GM19025 (cell line): ENCODE results near the gene LILRB2.
"Not testable (repeated sequence)": the region's sequence is repeated elsewhere in the genome, so short reads cannot be mapped to it uniquely, and the experiment has no call there.

Source experiments
- ATAC-seq: cut with Tn5 transposase; IDR thresholded peaks from one replicate; pipeline ENCODE4 v1.9.1; 2021; ENCODE audit warnings: mild to moderate bottlenecking, low read depth, moderate library complexity; ENCODE audit not compliant: unreplicated experiment

LILRB2 gene

DNA sequence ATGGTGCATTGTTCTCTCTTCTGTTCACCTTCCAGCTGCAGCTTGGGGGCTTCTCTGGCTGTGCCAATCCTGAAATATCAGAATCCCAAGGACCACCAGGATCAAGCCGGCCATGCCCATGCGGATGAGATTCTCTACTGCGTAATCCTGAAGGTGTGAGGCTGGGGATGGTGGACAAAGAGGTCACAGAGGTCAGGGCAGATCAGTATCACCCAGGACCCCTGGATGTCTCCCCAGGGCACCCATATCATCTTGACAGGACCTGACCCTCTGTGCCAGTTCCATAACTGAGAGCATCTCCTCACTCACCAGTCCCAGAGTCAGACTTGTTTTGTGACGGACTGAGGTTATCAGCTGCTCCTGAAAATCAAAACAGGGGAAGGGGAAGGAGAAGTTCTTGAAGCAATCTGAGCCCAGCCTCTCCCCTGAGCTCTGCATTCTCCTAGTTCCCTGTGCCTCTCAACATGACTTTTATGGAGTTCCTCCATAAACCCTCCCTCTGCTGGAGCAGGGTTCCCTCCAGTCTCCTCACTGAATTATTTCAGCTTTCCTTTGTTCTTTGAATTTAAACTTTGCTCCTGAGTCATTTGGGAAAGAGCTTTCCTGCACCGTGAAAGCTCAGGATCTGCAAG lies 26.6 kb upstream of the LILRB2 start:
- no peak for ATAC-seq

DNA sequence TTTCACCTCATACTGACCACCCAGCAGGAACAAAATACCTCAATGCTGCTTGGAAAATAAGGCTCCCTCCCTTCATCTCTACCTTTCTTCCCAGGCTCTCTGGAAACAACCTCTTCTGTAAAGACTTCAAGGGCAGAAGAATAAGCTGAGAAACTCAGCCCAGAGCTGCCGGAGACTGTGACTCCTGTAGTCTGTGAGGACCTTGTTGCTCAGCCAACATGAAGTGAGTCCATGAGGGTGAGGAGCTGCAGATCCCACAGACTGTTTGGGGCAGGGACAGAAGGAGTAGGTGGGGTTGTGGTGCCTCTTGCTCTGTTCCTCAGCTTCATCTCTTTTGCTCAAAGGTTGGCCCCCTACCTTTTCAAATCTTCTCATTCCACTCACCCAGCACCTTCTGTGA lies 24.2 kb upstream of the LILRB2 start:
- ATAC-seq = no peak

DNA sequence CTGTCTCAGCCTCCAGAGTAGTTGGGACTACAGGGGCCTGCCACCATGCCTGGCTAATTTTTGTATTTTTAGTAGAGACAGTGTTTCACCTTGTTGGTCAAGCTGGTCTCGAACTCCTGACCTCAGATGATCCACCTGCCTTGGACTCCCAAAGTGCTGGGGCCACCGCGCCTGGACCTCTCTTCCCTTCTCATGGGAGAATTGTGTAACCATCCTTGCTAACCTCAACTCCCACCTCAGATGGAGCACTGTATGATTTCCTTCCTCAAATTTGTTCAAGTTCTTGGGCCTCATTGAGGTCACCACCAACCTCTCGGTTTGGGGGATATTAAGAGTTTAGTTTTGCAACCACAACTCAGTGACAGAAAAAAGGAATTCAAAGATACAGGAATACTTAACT lies 21.3 kb upstream of the LILRB2 start:
- no peak for ATAC-seq

DNA sequence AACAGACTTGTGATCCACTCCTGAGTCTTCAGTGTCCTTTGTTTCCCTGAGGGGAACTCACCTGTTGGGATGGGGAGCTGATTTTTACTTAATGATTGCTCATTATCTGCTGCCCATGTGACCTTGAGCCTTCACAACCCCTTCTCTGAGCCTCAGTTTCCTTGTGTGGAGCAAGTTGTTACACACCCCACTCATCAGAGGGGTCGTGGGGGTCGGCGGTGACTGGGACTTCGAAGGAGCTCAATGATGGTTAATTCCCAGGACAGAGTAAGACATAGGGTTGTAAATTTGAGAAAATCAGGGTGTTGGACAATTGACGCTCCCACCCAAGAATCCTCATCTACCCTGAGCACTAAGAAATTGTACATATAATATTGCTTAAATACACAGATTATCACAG lies 18.6 kb upstream of the LILRB2 start:
- ATAC-seq = no peak

DNA sequence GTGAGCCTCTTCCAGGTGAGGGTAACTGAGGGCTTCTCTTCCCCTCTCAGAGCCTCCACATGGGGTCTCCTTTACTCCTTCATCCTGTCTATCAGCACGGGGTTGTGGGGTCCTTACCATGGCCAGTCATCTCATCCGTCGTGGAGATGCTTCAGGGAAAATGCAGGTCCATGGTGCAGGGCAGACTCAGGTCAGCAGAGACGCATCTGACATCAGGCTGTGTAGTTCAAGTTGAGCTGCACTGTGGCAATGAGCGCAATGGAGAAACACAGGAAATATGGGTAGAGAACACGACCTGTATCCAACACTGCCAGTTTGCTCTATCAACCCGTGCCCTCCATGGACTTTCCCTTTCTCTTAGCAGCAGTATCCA lies 18.2 kb upstream of the LILRB2 start:
- no peak for ATAC-seq

DNA sequence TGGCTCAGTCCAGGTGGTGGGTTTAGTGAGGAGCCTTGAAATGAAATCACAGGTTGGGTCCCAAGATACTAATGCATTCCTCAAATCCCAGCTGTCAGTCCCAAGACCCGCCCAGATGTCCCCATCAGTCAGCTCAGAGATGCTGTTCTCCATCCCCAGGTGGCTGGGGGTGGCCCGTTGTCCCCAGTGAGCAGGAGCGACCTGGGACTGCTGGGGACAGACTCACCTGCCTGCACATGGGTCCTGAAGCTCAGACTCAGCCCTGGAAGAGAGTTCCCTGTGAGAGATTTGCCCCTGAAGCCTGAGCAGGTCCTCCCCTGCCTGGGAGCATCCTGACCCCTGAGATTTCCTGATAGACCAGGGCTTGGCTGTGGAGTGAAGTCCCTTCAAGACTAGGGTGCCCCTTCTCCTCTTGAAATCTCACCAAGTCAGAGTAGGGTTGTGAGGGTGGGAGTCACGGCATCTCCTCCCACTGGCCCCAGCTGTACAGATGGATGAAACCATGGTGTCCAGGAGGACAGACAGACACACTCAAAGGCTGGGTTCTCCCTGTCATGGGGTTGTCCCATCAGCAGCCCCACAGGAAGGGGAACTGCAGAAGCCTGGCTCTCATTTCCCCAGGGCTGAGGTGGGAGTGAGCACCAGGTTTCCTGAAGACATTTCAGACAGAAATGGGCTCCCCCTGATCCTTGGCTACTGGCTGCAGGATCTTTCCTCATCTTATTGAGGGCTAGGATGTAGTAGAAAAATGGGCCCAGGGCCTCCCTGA lies 17.6 kb upstream of the LILRB2 start:
- no peak for ATAC-seq

DNA sequence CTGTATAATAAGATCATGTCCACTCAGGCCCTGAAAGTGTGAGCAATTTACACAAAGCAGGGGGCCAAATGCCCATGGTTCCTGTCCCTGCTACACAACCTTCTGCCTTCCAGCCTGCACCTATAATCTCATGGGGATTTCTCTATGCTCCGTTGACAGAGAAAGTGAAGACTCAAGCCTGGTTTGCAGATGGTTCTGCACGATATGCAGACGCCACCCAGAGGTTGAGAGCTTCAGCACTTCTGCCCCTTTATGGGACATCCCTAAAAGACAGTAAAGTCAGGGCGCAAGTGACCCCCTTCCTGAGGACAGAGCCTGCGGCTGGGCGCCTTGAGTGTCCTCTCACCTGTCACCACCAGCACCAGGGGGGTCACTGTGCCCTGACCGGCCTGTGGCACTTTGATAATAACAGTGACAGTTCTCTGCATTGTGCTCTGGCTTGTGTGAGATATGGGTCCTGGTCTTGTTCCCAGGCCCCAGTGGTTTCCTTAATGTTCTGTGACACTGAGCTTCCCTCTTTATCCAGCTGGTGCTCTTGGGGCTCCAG lies 16.9 kb upstream of the LILRB2 start:
- ATAC-seq = no peak

DNA sequence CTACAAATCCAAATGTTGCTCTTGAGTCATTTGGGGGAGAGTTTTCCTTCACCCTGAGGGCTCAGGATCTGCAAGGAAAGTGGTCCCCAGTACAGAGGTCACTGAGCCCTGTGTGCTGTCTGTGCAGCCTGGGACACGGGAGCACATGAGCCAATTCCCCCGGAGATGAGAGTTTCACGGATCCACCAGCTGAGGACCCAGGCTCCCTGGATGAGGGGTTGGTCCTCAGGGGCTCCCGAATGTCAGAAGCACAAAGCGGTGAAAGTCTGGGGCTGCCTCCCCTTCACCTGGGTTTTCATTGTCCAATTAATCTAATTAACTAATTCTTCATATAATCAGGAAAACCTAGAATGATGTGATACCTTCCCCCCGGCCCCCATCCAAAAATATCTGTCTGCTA lies 13.6 kb upstream of the LILRB2 start:
- no peak for ATAC-seq

DNA sequence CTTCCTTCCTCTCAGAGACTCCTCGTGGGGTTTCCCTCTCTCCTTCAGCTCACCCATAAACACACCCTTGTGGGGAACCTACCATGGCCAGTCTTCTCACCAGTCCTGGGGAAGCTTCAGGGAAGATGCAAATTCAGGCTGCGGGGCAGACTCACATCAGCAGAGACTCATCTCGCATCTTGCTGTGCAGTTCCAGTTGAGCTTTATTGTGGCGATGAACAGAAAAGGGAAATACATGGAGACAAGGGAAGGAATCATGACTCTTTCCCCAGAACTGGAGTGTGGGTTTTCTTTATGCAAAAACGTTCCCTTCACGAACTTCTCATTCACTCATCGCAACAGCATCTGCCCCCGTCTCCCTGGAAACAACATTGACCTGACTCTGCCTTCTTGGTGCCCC lies 8.2 kb upstream of the LILRB2 start:
- not testable (repeated sequence) for ATAC-seq

DNA sequence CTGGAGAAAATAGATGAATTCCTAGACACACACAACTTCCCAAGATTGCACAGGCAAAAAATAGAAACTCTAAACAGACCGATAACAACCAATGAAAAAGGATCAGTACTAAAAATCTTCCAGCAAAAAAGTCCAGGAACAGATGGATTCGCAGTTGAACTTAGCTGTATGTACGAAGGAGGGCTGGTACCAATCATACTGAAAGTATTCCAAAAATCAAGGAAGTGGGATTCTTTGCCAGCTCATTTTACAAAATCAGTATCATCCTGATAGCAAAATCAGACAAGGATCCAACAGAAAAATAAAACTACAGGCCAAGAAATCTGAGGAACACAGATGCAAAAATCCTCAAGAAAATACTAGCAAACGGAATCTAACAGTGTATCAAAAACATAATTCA lies 6.5 kb upstream of the LILRB2 start:
- no peak for ATAC-seq

DNA sequence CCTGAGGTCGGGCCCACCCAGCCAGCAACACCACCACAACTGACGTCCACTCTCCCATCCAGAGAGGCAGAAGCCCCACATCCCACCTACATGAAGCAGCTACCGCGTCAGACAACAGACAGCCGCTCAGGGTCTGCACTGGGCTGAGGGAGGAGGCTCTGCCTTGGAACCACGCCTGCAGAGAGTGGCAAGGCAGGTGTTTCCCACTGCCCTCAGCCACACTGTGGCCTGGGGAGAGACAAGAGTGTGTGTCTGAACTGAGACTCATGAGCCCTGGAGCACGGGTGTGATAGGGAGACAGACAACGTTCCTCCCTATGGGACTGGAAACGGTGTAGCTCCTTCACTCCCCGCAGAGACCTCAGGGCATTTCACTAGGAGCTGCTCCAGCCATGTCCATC lies 5.4 kb upstream of the LILRB2 start:
- not testable (repeated sequence) for ATAC-seq

DNA sequence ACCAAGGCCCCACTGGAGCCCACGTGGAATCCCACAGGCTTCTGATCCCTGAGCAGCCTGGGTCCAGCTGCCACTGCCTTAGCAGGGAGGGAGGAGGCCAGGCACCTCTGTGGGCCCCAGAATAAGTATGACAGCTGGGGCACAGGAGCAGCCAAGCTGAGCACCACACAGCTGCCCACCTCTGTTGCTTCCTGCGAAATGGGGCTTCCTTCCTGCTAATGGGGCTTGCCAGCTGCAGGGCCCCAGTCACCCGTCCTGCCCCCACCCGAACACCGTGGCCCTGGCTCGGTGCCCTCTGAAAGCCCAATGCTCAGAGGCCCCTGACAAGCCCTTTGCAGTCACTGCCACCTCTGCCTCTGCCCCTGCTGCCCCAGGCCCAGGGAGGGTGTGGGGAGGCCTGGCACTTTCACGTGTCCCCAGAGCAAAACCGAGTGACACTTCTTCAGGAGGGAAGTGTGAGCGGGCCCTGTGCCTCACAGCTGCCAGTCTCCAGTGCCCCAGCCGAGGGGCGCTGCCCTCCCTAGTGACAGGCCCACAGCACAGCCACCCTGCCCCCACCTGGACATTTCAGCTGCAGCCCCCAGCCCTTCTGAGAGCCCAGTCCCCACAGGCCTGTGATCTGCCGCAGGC lies 4.6 kb upstream of the LILRB2 start:
- ATAC-seq = not testable (repeated sequence)

DNA sequence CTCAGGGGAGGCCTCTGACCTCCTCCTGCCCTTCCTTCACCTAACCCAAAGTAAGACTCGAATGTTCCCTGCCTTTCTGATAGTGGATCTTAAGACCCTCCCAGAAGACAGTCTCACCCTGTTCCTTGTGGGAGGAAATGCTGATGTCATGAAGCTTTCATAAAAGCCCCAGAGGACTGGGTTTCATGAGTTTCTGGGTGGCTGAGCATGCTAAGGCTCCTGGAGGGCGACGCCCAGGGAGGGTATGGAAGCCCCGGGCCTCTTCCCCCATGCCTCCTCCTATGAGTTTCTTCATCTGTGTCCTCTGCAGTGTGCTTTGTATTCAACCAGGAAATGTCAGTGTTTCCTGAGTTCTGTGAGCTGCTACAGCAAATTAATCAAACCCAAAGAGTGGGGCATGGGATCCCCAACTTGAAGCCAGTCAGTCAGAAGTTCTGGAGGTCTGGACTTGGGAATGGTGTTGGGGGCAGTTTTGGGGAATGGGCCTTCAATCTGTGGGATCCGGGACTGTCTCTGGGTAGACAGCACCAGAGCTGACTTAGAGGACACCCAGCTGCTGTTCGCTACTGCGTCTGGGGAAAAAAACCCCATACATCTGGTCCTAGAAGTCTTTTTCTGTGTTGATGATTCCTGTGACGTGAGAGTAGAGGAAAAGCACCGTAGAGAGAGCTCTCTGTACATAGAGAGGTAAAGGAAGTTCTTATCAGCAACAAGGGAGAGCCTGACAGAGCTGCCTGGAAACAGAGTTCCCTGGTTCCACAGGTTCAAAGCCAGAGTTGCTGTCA lies 2.0 kb upstream of the LILRB2 start:
- ATAC-seq = no peak

DNA sequence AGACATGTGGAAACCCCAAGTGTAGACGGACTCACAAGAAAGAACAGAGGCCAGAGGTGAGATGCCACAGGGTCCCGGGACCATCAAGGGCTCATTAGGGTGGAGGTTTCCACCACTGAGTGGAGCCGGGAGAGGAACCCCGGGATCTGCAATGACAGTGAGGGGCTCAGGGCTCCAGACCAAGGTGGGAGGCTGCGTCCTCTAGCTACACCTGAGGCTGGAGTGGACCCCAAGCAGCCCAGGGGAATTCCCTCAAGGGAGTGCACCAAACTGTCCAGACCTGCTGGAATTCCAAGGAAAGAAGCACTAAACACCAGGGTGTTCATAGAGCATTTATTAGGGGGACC lies 792 bp upstream of the LILRB2 start:
- ATAC-seq = not testable (repeated sequence)

DNA sequence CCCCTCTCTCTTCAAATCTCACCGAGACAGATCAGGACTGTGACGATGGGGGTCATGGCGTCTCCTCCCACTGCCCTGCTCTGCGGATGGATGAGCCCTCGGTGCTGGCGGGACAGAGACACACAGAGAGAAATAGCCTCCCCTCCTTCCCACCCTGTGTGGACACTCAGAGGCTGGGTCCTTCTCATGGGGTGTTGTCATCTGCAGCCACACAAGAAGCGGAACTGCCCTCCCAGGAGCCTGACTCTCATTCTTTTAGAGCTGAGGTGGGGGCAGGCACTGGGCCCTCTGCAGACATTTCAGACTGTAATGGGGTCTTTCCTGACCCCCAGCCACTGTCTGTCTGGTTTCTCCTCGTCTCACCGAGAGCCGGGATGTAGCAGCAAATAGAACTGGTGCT lies 469 bp downstream of the LILRB2 start:
- not testable (repeated sequence) for ATAC-seq

DNA sequence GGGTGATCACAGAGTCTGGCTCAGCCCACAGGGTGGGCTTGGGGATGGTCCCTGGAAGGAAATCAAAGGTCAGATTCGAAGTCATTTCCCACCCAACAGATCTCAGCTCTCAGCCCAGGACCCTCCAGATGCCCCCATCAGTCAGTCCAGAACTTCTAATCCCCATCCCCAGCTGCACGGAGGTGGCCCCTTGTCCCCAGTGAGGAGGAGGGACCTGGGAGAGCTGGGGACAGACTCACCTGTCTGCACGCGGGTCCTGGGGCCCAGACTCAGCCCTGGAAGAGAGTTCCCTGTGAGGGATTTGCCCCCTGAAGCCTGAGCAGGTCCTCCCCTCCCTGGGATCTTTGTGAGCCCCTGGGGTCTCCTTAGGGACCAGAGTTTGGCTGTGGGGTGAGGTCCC lies 885 bp downstream of the LILRB2 start:
- not testable (repeated sequence) for ATAC-seq

DNA sequence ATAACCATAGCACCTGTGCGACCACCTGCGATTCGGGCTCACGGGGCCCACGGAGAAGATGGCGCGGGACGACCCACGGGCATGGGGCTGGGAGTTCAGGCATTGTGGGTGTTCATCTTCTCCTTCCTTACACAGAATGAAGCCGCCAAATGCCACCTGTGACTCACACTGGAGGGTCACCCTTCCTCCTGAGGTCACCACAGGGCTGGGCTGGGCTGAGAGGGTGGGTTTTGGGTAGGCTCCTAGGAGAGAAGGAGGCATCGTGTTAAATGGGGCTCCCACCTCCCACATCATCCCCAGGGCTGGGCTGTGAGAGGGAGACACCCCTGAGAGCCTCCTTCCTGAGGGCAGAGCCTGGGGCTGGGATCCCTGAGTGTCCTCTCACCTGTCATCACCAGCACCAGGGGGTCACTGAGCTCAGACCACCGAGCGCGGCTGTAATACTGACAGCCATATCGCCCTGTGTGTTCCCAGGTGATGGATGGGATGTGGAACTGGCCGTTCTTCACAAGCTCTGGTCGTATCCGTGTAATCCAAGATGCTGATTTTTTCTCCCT lies 1.4 kb downstream of the LILRB2 start:
- ATAC-seq = no peak

DNA sequence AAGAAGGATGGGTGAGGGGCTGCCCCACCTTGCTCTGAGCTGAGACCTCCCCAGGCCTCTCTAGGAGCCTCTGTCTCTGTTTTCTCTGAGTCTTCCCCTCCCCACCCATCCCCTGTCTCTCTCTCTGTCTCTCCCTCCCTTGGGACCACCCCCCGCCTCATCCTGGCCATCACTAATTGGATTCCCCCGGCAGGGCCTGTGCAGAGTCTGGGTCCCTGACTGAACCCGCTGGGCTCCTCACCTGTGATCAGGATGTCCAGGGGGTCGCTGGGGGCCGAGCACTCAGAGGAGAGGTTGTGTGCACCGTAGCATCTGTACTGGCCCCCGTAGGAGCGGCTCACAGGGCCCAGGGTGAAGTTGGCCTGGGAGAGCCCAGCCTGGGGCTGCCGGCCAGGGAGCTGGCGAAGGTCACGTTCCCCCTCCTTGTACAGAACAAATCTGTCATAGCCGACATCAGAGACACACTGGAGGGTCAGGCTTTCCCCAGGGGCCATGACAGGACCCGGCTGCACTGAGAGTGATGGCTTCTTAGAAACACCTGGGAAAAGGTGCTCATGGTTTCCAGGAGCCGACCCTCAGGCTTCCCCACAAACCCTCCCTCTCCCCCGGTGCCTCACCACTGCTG lies 2.2 kb downstream of the LILRB2 start:
- ATAC-seq = not testable (repeated sequence)

DNA sequence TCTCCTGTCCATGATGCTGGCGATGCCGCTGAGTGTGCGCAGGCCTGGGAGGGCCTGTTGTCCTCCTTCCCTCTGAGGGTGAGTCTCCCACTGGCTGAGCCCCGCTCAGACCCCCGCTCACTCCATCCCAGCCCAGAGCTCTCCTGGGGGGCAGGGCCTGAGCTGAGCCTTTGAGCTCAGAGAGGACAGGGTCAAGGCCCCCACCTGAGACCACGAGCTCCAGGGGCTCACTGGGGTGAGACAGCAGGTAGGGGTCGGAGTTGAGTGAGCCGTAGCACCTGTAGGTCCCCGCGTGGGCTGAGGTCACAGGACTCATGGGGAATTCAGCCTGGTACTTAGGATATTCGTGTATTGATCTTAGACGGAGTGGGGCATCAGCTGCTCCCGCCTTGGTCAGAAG lies 2.9 kb downstream of the LILRB2 start:
- ATAC-seq = not testable (repeated sequence)

DNA sequence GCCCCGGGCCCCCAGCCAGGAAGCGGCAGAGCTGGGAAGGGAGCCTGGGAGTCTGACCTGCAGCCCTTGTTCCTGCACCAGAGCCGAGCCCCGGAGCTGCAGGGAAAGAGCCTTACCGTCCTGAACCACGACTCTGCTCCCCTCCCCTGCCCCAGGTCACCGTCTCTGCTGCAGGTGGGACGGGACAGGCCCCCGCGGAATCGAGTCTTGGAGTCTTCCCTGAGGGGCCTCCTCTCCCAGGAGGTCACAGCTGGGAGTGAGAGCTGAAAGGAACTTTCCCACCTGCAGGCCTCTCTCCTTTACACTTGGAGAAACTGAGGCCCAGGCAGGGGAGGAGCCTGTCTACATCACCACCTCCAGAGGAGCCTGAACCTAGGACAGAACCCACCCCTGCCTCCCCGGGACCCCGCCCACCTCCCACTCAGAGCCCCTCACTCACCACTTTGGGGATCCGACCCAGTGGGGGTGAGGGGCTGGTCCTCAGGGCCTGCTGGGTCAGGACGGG lies 3.7 kb downstream of the LILRB2 start:
- not testable (repeated sequence) for ATAC-seq
